OCI-LY7 (cell line): ENCODE results near the gene FBXW8.

ENCODE experiments used
- CTCF ChIP-seq: fragments of 200-600 bp; sonication (generic); conservative IDR thresholded peaks from 2 replicates; pipeline ENCODE4 v1.5.1; 2014; ENCODE audit warnings: mild to moderate bottlenecking, antibody characterized with exemption, low read length, moderate library complexity, mixed read lengths
- EZH2phosphoT487 ChIP-seq: fragments of 200-600 bp; sonication (generic); IDR thresholded peaks from 2 replicates; pipeline ENCODE4 v1.6.1; 2018; ENCODE audit warnings: low read depth, borderline replicate concordance, mild to moderate bottlenecking, mixed run types, antibody characterized with exemption, low read length, moderate library complexity, mixed read lengths

GRCh38 chr12:117013726-117014125 is 103.0 kb downstream of the FBXW8 start:
- TF ChIP-seq EZH2phosphoT487: no peak
- TF ChIP-seq CTCF: no peak
